Neural progenitor cell (in vitro differentiated cells): ENCODE measurements around the gene SERGEF. TPM values are rescaled to one million over a fixed set of nuclear protein-coding genes. Genes with fewer than 3 reads are reported as not detected.

ENCODE experiments used
- DNase-seq: peaks from one replicate; pipeline ENCODE4 v3.0.0-alpha.2; 2016; ENCODE audit warnings: low spot score
- H2AFZ ChIP-seq: fragments of 200-600 bp; sonication (generic); replicated peaks from 2 replicates; pipeline ENCODE4 v1.6.1; 2016; ENCODE audit warnings: antibody characterized with exemption
- H3F3A ChIP-seq: fragments of 200-600 bp; sonication (generic); 2 replicates; pipeline ENCODE4 v1.6.1; 2016; ENCODE audit warnings: antibody characterized with exemption, low read depth
- H3K27ac ChIP-seq: fragments of 200-600 bp; sonication (generic); 2 replicates; pipeline ENCODE4 v1.5.1; 2016; ENCODE audit warnings: mild to moderate bottlenecking
- H3K27me3 ChIP-seq: fragments of 200-600 bp; sonication (generic); 2 replicates; pipeline ENCODE4 v1.6.1; 2016; ENCODE audit warnings: mild to moderate bottlenecking, moderate library complexity
- H3K36me3 ChIP-seq: fragments of 200-600 bp; sonication (generic); 2 replicates; pipeline ENCODE4 v1.5.1; 2016
- H3K4me1 ChIP-seq: fragments of 200-600 bp; sonication (generic); 2 replicates; pipeline ENCODE4 v1.6.1; 2016; ENCODE audit warnings: mixed run types
- H3K4me2 ChIP-seq: fragments of 200-600 bp; sonication (generic); 2 replicates; pipeline ENCODE4 v1.6.1; 2016
- H3K4me3 ChIP-seq: fragments of 200-600 bp; sonication (generic); 2 replicates; pipeline ENCODE4 v1.5.1; 2016
- H3K79me2 ChIP-seq: fragments of 200-600 bp; sonication (generic); 2 replicates; pipeline ENCODE4 v1.6.1; 2016; ENCODE audit warnings: low read depth
- H3K9ac ChIP-seq: fragments of 200-600 bp; sonication (generic); 2 replicates; pipeline ENCODE4 v1.6.1; 2016
- H3K9me3 ChIP-seq: fragments of 200-600 bp; sonication (generic); 2 replicates; pipeline ENCODE4 v1.5.1; 2016; ENCODE audit warnings: low read depth
- H4K20me1 ChIP-seq: fragments of 200-600 bp; sonication (generic); 2 replicates; pipeline ENCODE4 v1.6.1; 2016; ENCODE audit warnings: low read depth
- H3K27ac Mint-ChIP-seq: 3 replicates; pipeline ENCODE4 v1.8.0; 2021; ENCODE audit warnings: mixed read lengths
- H3K27me3 Mint-ChIP-seq: 2 replicates; pipeline ENCODE4 v1.8.0; 2022; ENCODE audit warnings: low read depth, mild to moderate bottlenecking, inconsistent platforms, moderate library complexity, mixed read lengths; ENCODE audit not compliant: insufficient read depth
- H3K36me3 Mint-ChIP-seq: 3 replicates; pipeline ENCODE4 v1.8.0; 2021; ENCODE audit warnings: mixed read lengths
- H3K4me1 Mint-ChIP-seq: 3 replicates; pipeline ENCODE4 v1.8.0; 2021; ENCODE audit warnings: mixed read lengths
- H3K4me3 Mint-ChIP-seq: 3 replicates; pipeline ENCODE4 v1.8.0; 2021; ENCODE audit warnings: mild to moderate bottlenecking, moderate library complexity, mixed read lengths
- H3K9me3 Mint-ChIP-seq: 3 replicates; pipeline ENCODE4 v1.8.0; 2020; ENCODE audit warnings: mixed read lengths
- EZH2 ChIP-seq: fragments of 200-600 bp; sonication (generic); IDR thresholded peaks from 2 replicates; pipeline ENCODE4 v1.6.1; 2017; ENCODE audit warnings: antibody characterized with exemption, mild to moderate bottlenecking, moderate library complexity
- EZH2phosphoT487 ChIP-seq: fragments of 200-600 bp; sonication (generic); IDR thresholded peaks from 2 replicates; pipeline ENCODE4 v1.6.1; 2017; ENCODE audit warnings: antibody characterized with exemption
- total RNA-seq: library from RNA; depleted of rRNA; stranded (reverse); fragments of >200 nt; gene quantifications from 2 replicates; pipeline ENCODE4 v1.2.3, GENCODE V29; 2015; ENCODE audit warnings: low replicate concordance
- TF ChIP-seq, protein P1 (sequence below): fragments of 200-600 bp; sonication (generic); IDR thresholded peaks from 2 replicates; pipeline ENCODE4 v1.5.1; 2017; ENCODE audit warnings: antibody characterized with exemption, mild to moderate bottlenecking

Gene SERGEF
- total RNA-seq, 1 donor from 2014 or later: 35.1 TPM

DNA sequence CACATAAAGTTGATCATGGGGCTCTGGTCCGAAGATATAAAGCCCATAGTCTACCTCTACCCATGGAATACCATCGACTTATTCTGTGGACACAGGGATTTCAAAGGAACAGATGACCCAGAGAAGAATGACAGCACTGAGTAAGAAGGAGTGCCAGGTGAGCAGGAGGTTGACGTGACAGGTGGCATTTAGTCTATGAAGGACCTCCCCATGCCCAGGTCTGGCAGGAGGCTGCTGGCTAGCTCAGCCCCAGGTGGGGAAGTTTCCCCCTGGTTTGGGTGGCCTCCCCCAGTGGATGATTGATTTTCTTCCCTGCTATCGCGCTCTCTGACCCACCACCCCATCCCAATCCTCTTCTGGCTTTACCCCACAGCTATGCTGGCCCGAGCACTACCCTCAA is 239.2 kb downstream of the SERGEF start:
- no peak overlapping the region for H3K4me3 Mint-ChIP-seq
- DNase-seq: no peak
- H3K27ac Mint-ChIP-seq: no peak overlapping the region
- no peak for TF ChIP-seq EZH2
- no peak for TF ChIP-seq EZH2phosphoT487
- TF ChIP-seq, protein P1, sequence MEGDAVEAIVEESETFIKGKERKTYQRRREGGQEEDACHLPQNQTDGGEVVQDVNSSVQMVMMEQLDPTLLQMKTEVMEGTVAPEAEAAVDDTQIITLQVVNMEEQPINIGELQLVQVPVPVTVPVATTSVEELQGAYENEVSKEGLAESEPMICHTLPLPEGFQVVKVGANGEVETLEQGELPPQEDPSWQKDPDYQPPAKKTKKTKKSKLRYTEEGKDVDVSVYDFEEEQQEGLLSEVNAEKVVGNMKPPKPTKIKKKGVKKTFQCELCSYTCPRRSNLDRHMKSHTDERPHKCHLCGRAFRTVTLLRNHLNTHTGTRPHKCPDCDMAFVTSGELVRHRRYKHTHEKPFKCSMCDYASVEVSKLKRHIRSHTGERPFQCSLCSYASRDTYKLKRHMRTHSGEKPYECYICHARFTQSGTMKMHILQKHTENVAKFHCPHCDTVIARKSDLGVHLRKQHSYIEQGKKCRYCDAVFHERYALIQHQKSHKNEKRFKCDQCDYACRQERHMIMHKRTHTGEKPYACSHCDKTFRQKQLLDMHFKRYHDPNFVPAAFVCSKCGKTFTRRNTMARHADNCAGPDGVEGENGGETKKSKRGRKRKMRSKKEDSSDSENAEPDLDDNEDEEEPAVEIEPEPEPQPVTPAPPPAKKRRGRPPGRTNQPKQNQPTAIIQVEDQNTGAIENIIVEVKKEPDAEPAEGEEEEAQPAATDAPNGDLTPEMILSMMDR: no peak
- Histone ChIP-seq H3F3A (no peaks in the 10 kb centered on the region), H3K27me3 (no peaks in the 10 kb centered on the region), H4K20me1 (no peaks in the 10 kb centered on the region), H3K9ac (no peak overlapping the region), H3K9me3 (no peaks in the 10 kb centered on the region), H3K4me3 (no peak overlapping the region), H2AFZ (no peak overlapping the region), H3K27ac (no peak overlapping the region), H3K4me2 (no peak overlapping the region), H3K79me2 (no peaks in the 10 kb centered on the region), H3K36me3 (no peaks in the 10 kb centered on the region), H3K4me1 (peaks cover 30% of the 10 kb centered on the region)
- H3K27me3 Mint-ChIP-seq: peaks cover 20% of the 10 kb centered on the region
- H3K36me3 Mint-ChIP-seq: peaks cover 14% of the 10 kb centered on the region
- H3K9me3 Mint-ChIP-seq: no peaks in the 10 kb centered on the region
- peaks cover 32% of the 10 kb centered on the region for H3K4me1 Mint-ChIP-seq

DNA sequence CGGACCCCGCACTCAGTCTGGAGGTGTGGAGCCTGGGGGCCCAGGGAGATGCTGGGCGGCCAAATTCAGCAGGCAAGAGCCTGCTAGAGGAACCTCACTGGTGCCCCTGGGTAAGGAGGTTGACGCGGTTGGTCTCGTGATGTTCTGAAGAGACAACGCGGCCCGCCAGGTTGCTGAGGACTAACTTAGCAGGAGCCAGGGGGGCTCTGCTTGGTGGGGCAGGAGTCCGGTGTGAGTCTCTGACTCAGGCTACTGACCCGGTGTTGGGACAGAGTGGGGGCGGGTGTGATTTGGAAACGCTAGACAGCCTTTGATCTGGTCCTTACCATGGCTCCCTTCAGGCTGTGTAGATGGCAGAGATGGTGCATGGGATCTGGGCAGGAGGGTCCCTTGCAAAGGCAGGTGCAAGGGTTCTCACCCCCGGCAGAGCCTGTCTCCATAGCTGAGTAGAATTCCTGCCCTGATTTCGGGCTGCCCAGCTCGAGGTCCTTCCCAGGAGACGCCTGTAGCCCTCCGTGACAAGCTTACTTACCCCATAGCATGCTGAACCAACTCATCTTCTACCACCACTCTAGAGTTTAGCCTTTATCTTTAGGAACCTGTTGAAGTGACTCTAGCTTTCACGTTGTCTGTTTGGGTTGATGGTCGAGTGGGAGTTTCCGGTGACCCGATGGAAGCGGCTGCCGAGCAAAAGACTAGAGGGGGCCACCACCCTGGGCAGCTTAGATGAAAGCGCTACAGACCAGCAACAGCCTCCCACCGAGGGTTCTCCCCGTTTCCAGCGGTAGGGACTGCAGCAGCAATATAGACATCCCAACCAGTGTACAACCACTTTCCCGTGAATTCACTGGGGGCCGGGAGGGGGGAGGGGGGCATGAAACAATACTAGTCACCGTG is 239.9 kb downstream of the SERGEF start:
- Histone ChIP-seq H3K79me2 (no peaks in the 10 kb centered on the region), H2AFZ (no peak overlapping the region), H3K9me3 (no peaks in the 10 kb centered on the region), H3K4me1 (peaks cover 30% of the 10 kb centered on the region), H3K4me3 (no peak overlapping the region), H4K20me1 (no peaks in the 10 kb centered on the region), H3K27me3 (no peaks in the 10 kb centered on the region), H3K36me3 (no peaks in the 10 kb centered on the region), H3K27ac (no peak overlapping the region), H3F3A (no peaks in the 10 kb centered on the region), H3K9ac (no peak overlapping the region), H3K4me2 (no peak overlapping the region)
- DNase-seq: no peak
- peaks cover 19% of the 10 kb centered on the region for H3K27me3 Mint-ChIP-seq
- H3K4me3 Mint-ChIP-seq: no peak overlapping the region
- no peaks in the 10 kb centered on the region for H3K9me3 Mint-ChIP-seq
- H3K36me3 Mint-ChIP-seq: peaks cover 14% of the 10 kb centered on the region
- TF ChIP-seq, protein P1: no peak
- TF ChIP-seq EZH2 (no peak), EZH2phosphoT487 (no peak)
- no peak overlapping the region for H3K27ac Mint-ChIP-seq
- H3K4me1 Mint-ChIP-seq: peaks cover 34% of the 10 kb centered on the region

DNA sequence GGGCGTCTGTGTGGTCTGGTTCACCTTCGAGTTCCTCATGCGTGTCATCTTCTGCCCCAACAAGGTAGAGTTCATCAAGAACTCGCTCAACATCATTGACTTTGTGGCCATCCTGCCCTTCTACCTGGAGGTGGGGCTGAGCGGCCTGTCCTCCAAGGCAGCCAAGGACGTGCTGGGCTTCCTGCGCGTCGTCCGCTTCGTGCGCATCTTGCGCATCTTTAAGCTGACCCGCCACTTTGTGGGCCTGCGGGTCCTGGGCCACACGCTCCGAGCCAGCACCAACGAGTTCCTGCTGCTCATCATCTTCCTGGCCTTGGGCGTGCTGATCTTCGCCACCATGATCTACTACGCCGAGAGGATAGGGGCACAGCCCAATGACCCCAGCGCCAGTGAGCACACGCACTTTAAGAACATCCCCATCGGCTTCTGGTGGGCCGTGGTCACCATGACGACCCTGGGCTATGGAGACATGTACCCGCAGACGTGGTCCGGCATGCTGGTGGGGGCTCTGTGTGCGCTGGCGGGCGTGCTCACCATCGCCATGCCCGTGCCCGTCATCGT is 240.9 kb downstream of the SERGEF start:
- no peaks in the 10 kb centered on the region for H3K27me3 ChIP-seq
- no peaks in the 10 kb centered on the region for H3K9me3 ChIP-seq
- H3K36me3 Mint-ChIP-seq: peaks cover 14% of the 10 kb centered on the region
- H4K20me1 ChIP-seq: no peaks in the 10 kb centered on the region
- no peak overlapping the region for H3K27ac ChIP-seq
- no peak for TF ChIP-seq EZH2phosphoT487
- no peak for TF ChIP-seq EZH2
- TF ChIP-seq, protein P1: no peak
- no peak overlapping the region for H3K4me3 ChIP-seq
- H3K4me1 Mint-ChIP-seq: peaks cover 36% of the 10 kb centered on the region
- no peak overlapping the region for H2AFZ ChIP-seq
- peaks cover 30% of the 10 kb centered on the region for H3K4me1 ChIP-seq
- no peak overlapping the region for H3K4me2 ChIP-seq
- no peak overlapping the region for H3K27ac Mint-ChIP-seq
- H3K9ac ChIP-seq: no peak overlapping the region
- no peaks in the 10 kb centered on the region for H3F3A ChIP-seq
- no peaks in the 10 kb centered on the region for H3K79me2 ChIP-seq
- no peaks in the 10 kb centered on the region for H3K9me3 Mint-ChIP-seq
- peaks cover 17% of the 10 kb centered on the region for H3K27me3 Mint-ChIP-seq
- H3K36me3 ChIP-seq: no peaks in the 10 kb centered on the region
- DNase-seq: no peak
- H3K4me3 Mint-ChIP-seq: no peak overlapping the region
